ENCODE results near the gene SORBS2.
"Not testable (repeated sequence)": the region's sequence is repeated elsewhere in the genome, so short reads cannot be mapped to it uniquely, and the experiment has no call there.

Gene SORBS2

GRCh38 chr4:185735866-185736400, 76.1 kb downstream of the SORBS2 start:
- peak in 1 of 2 donors; percentile 13 for DNase-seq

DNA sequence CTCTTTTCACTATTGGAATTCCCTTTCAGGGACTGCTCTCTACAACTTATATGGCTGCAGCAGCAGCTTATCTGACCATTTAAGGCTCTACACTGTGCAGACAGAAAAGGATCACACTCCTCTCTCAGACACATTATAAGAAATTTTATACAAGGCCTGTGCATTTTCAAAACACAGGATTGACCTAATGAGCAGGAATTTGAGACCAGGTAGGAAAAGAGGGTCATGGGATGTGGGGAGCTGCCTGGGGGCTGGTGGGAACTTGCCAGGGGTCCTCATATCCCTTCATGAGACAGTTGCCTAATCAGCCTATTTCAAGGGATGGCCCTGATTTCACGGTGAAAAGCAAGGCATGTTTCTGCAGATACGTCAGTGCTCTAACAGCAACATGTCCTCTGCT, 77.1 kb downstream of the SORBS2 start:
- DNase-seq: no peak

DNA sequence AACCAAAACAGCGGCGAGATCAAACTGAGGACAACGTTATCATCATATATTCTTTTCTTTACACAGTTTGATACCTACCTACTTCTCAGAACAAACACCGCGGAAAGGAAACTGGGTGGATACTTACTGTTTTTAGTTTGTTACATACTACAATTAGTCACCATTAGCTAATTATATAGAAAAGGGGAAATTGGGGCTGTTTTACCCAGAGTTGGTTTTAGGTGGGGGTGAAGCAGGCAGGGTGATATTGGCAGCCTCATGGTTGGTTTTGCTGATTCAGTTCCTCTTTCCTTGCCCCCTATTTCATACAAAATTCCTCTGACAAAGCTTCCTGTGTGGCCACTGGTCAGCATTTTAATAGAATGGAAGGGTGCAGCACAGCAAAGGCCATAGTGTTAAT, 77.8 kb downstream of the SORBS2 start:
- peak in 1 of 2 donors; percentile 43 for DNase-seq

DNA sequence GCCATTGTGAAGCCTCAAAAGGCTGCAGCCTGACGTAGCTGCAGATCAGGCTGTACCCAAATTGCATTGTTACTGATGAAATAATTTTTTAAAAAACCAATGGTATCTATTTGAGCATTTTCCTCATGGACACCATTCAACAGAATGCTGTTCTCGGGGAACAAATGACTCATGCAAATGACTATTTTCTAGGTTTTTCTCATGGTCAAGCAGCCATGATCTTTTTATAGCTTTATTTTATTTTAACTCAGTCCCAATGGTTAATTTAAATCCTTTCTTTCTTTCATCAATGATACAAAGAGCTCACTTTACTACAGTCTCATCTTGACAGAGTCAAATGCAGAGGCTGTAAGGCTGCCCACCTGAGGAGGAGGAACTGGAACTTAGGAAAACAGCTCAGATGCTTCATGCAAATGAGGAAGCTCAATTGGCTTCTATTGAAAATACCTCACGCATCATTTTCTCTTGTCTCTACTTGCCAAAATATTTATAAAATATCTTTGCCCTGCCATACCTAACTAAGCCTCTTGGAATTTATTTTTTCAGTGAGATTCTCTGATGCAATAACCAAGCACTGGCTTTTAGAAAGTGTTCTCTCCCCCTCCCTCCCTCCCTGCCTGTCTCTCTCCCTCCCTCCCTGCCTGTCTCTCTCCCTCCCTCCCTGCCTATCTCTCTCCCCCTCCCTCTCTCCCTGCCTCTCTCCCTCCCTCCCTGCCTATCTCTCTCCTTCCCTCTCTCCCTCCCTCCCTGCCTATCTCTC, 81.0 kb downstream of the SORBS2 start:
- no peak for DNase-seq

- peak in 1 of 2 donors; percentile 25 for DNase-seq
Measured at GRCh38 chr4:185730387-185730786, 81.6 kb downstream of the SORBS2 start.

GRCh38 chr4:185729391-185729804, 82.6 kb downstream of the SORBS2 start:
- DNase-seq: no peak

GRCh38 chr4:185728893-185729292, 83.1 kb downstream of the SORBS2 start:
- no peak for DNase-seq

GRCh38 chr4:185726931-185727330, 85.1 kb downstream of the SORBS2 start:
- no peak for DNase-seq

DNA sequence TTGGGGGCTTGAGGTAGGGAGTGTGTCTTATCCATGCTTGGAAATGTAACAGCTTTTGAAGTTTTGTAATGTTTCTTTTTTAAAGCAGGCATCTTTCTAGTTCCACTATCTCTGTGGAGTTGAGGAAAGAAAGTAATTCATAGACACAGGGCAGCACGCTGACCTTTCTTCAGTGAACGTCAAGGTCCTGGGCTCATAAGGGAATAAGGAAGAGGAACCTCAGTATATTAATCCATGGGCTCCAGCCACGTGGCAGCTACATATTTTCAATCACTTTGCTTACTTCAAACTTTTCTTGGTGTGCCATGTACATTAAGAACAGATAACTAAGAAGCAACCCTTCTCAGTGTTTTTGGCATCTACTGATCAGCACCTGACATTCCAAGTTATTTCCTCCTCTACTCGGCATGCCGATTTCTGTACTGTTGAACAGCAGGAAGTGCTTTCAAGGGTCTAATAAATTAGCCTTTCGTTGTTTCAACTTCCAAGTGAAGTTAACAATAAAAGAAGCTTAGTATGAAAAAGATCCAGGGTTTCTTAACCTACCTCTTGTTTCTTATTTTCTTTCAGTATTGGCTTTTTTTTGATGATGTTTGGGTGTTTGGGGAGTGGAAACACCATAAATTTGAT, 88.2 kb downstream of the SORBS2 start:
- no peak for DNase-seq

DNA sequence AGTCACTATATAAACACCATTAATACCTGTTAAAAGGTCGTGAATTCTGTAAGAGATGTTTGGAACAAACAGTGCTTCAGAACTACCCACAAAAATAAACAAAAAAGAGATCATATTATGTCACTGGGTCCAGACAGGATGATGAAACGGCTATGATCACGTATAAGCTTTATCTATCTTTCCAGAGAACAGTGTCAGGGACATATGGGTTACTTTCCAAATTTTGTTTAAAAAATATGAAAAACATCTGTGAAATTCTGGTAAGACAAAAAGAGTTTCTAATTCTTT, 90.0 kb downstream of the SORBS2 start:
- DNase-seq: no peak

GRCh38 chr4:185721190-185722028, 90.6 kb downstream of the SORBS2 start:
- no peak for DNase-seq

- no peak for DNase-seq
Measured at GRCh38 chr4:185719500-185719858, 92.5 kb downstream of the SORBS2 start.

DNA sequence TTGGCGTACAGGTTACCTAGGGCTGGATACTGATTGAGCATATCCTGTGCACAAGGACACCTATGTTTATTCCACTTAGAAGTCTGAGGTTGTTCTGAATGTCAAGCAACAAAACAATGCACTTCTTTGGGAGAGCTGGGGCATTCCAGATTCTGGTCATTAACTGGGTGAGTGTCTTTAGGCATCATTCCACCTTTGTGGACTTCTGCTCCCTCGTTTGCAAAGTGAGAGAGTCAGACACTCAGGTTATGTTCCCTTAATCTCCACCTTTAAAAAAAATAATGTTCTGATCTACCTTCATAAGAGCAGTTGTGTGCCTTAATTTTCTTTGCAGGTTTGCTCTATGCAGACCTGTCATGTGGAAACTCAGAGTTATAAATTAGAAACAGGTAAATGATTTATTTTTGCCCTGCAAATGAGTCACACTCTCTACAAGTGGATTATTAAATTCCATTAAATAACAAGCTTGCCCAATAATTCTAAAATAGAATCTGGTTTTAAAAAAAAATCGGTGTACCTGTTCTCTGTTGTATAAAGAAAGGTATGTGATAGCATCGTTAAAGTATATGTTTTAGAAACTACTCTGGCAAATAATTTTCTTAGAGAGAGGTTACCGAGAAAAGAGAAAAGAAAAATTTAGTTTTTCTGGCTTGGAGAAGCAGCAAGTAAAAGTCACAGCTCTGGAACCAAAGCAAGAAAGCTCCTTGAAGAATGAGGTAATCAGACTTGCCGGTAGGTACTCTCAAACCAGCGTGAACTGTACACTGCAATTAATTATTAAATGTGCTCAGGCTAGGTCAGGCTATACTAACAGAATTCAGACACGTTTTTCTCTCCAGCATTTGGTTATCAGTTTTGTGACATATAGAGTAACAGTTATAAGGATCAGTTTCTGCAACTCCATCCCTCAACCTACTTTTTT, 93.2 kb downstream of the SORBS2 start:
- no peak for DNase-seq

- DNase-seq: no peak
Measured at GRCh38 chr4:185717377-185717741, 94.6 kb downstream of the SORBS2 start.

DNA sequence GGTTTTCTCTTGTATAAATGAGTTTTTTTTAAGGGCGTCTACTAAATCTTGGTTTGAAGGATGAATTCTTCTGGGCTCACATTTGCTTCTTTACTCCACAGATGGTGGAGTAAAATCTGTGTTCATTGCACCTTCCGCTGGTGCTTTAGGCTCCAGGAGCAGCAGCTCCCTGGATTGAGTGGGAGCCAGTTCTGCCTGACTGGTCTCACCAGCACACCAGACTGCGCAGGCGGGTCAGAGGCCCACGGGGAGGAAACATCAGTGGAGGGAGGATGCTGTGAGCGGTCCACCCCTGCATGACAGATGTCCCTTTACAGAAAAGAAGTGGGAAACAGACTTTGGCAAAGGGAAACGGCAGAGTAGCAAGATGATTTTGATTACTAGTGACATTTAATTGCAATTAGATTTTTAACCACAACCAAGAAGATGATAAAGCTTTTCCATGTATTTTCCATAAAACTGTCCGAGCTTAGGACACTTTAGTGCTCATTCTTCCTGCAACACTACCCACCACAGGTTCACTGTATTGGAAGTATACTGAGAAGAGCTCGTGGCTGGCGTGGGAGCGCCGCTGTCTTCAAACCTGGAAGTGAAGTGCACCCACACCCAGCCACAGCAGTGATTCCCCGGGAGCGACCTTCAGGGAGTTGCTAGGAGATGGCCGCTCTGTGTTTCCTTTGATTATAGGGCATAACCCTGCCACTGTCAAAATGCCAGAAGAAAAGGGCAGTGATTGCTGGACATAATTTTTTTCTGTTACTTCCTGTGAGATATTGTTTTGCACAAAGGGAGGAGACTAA, 95.2 kb downstream of the SORBS2 start:
- DNase-seq: no peak

GRCh38 chr4:185716141-185716551, 95.8 kb downstream of the SORBS2 start:
- no peak for DNase-seq

- DNase-seq: not testable (repeated sequence)
Measured at GRCh38 chr4:185714524-185714923, 97.5 kb downstream of the SORBS2 start.

DNA sequence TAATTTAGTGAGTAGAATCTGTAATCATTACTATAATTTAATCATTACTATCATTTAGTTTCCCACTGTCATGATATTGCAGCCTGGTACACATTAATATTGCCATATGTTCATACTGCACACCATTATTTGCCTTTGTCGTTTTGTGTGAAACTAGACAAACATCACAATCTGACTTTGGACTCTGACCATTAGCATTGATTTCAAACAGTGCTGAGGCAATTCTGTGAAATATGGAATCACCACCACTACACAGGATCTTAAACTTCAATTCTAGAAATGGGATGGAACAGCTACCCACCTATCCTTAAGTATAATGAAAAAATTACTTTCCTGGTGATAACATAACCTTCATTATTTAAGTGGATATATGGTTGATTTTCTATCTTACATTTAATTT, 98.3 kb downstream of the SORBS2 start:
- DNase-seq: no peak

DNA sequence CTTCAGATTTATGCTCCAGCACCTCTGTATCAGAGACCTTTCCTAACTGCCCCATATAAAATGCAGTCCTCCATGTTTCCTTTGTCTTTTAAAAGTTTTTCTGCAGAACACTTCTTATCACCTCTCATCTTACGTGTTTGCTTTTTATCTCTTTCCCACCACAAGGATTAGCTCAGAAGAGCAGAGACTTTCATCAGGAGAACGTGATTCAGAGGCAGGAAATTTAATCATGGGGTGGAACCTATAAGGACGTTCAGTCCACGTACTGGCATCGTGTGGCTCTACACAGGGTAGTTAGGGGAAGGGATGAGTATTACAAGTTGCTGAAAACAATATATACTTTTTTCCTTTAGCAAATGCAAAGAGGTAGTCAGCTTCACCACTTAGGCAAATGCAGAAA, 98.7 kb downstream of the SORBS2 start:
- no peak for DNase-seq

DNA sequence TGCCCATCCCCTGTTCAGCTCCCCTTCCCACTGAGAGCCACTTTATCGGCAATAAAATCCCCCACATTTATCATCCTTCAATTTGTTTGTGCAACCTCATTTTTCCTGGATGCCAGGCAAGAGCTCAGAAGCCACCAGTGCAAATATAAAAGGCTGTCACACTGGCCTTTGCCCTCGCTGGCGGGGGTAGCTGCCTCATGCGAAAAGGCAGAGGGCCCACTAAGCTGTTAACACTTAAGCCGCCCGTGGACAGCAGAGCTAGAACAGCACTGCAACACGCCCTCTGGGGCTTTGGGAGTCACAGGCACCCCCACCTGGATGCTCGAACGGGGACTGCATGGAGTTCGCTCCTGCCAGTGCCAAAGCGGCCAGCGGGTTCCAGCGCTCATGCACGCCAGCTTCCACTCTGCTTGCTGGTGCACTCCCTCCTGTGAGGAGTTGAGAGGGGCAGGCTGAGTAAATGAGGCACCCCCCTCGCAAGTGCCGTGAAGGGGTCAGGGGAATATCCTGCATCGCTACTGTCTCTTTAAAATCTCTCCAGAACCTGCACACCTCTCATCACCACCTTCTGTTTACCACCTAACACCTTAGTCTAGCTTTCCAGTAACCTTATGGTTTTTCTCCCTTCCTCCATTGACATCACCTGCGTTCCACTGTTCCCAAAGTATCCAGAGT, 99.5 kb downstream of the SORBS2 start:
- no peak for DNase-seq

GRCh38 chr4:185711726-185712125, 100.3 kb downstream of the SORBS2 start:
- DNase-seq: no peak

Measured in CD4-positive, alpha-beta T cell treated with Interleukin-1 beta for 1 hour (primary cell).